Neuronal stem cell (in vitro differentiated cells): ENCODE results near the gene NGDN.

ENCODE experiments used
- DNase-seq: peaks from one replicate; pipeline ENCODE4 v3.0.0-alpha.2; 2013; ENCODE audit warnings: low spot score
- H2AFZ ChIP-seq: one replicate; pipeline ENCODE4 v1.6.1; 2013; ENCODE audit warnings: mild to moderate bottlenecking, low read length, inconsistent platforms
- H2AK5ac ChIP-seq: 2 replicates; pipeline ENCODE4 v1.6.1; 2013; ENCODE audit warnings: low read depth, mild to moderate bottlenecking, inconsistent platforms, low read length, moderate library complexity, mixed read lengths
- H2BK120ac ChIP-seq: 2 replicates; pipeline ENCODE4 v1.6.1; 2013; ENCODE audit warnings: low read depth, mild to moderate bottlenecking, inconsistent platforms, low read length, moderate library complexity, mixed read lengths
- H2BK12ac ChIP-seq: one replicate; pipeline ENCODE4 v1.6.1; 2013; ENCODE audit warnings: low read length, inconsistent platforms
- H2BK15ac ChIP-seq: 2 replicates; pipeline ENCODE4 v1.6.1; 2013; ENCODE audit warnings: mild to moderate bottlenecking, low read length, inconsistent platforms, mixed read lengths
- H2BK5ac ChIP-seq: one replicate; pipeline ENCODE4 v1.6.1; 2013; ENCODE audit warnings: inconsistent platforms, mild to moderate bottlenecking, low read length, moderate library complexity
- H3K14ac ChIP-seq: one replicate; pipeline ENCODE4 v1.6.1; 2013; ENCODE audit warnings: low read length, inconsistent platforms
- H3K18ac ChIP-seq: 2 replicates; pipeline ENCODE4 v1.6.1; 2013; ENCODE audit warnings: low read length, inconsistent platforms
- H3K23ac ChIP-seq: 2 replicates; pipeline ENCODE4 v1.6.1; 2013; ENCODE audit warnings: low read depth, mild to moderate bottlenecking, mixed read lengths, low read length, inconsistent platforms; ENCODE audit not compliant: poor library complexity
- H3K27ac ChIP-seq: replicated peaks from 3 replicates; pipeline ENCODE4 v1.5.1; 2013; ENCODE audit warnings: low read length, inconsistent platforms
- H3K27me3 ChIP-seq, 3 experiments: 2 replicates each; pipeline ENCODE4 v1.6.1; 2013; ENCODE audit warnings: low read length in 3 of 3, mild to moderate bottlenecking in 2 of 3, inconsistent platforms in 1 of 3, low read depth in 1 of 3, mixed read lengths in 1 of 3, moderate library complexity in 1 of 3; ENCODE audit not compliant: control insufficient read depth in 3 of 3, insufficient read depth in 3 of 3
- H3K36me3 ChIP-seq, 2 donors: replicated peaks in 1 of 2; 2 replicates each; pipeline ENCODE4 v1.6.1; 2013; ENCODE audit warnings: low read length in 2 of 2; ENCODE audit not compliant: control insufficient read depth in 2 of 2, insufficient read depth in 2 of 2
- H3K4ac ChIP-seq: 2 replicates; pipeline ENCODE4 v1.6.1; 2013; ENCODE audit warnings: inconsistent platforms, mild to moderate bottlenecking, low read length, moderate library complexity
- H3K4me1 ChIP-seq, 2 donors: 1 replicate in 1 of 2; 2 replicates in 1 of 2; pipeline ENCODE4 v1.6.1; 2013; ENCODE audit warnings: low read length in 2 of 2, low read depth in 1 of 2; ENCODE audit not compliant: control insufficient read depth in 2 of 2, insufficient read depth in 1 of 2
- H3K4me2 ChIP-seq: one replicate; pipeline ENCODE4 v1.6.1; 2013; ENCODE audit warnings: mild to moderate bottlenecking, low read length, inconsistent platforms; ENCODE audit not compliant: insufficient read depth, poor library complexity, severe bottlenecking
- H3K4me3 ChIP-seq, 2 donors: 2 replicates each; pipeline ENCODE4 v1.5.1; 2013; ENCODE audit warnings: low read length in 2 of 2, mild to moderate bottlenecking in 2 of 2, inconsistent platforms in 1 of 2, moderate library complexity in 1 of 2
- H3K79me1 ChIP-seq: one replicate; pipeline ENCODE4 v1.6.1; 2013; ENCODE audit warnings: low read depth, mild to moderate bottlenecking, inconsistent platforms, low read length, moderate library complexity
- H3K9ac ChIP-seq: one replicate; pipeline ENCODE4 v1.6.1; 2013; ENCODE audit warnings: mild to moderate bottlenecking, low read depth, low read length, inconsistent platforms; ENCODE audit not compliant: poor library complexity
- H3K9me3 ChIP-seq, 2 donors: replicated peaks in 1 of 2; 2 replicates each; pipeline versions ENCODE3 to v1.6.1; 2013; ENCODE audit warnings: low read length in 2 of 2, mild to moderate bottlenecking in 2 of 2, inconsistent platforms in 1 of 2, low read depth in 1 of 2, mixed read lengths in 1 of 2, moderate library complexity in 1 of 2; ENCODE audit not compliant: control insufficient read depth in 2 of 2, insufficient read depth in 1 of 2
- H4K8ac ChIP-seq: one replicate; pipeline ENCODE4 v1.6.1; 2013; ENCODE audit warnings: low read depth, mild to moderate bottlenecking, inconsistent platforms, low read length, moderate library complexity
- H4K91ac ChIP-seq: one replicate; pipeline ENCODE4 v1.6.1; 2013; ENCODE audit warnings: low read length, low read depth, mild to moderate bottlenecking, inconsistent platforms; ENCODE audit not compliant: poor library complexity
- WGBS, 2 donors: extraction: QIAGEN DNeasy Blood & Tissue Kit; methylation state at CpG; one replicate each; pipeline ENCODE4 v1.1.7; 2013; ENCODE audit warnings: missing lambda C conversion rate in 2 of 2, mixed read lengths in 1 of 2; ENCODE audit not compliant: insufficient read length in 2 of 2, insufficient replicate concordance in 1 of 2; ENCODE audit errors: extremely low coverage in 2 of 2; 5-methylcytosine and 5-hydroxymethylcytosine counted together

NGDN gene

DNA sequence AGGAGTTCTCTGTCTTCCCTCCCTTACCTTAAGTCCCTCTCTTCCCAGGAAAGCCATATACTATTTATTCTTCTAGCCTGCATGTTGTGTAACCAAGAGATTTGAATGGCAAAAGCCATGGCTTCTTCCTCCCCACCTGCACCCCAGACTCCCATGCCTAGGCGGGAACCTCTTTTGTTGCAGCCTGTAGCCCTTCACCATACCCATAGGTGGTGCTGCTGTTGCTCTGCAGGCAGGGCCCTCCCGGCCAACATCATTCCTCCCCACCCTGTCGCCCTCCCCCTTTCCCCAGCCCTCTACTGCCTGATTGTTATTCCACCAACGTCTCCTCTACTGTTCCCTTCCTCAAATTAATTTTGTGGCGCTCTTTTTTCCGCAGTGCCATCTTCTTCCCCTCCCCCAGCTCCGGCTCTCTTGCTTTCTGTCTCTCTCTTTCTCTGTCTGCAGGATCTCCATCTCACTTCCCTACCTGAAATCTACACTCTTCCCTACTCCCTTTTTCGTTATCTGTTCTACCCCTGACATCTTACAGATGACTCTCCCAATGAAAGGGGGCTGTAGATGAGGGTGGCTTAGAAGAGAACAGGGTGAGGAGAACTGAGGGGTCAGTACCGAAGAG, 13.8 kb downstream of the NGDN start:
- H3K4me1 ChIP-seq = peaks cover 5 to 17% of the 10 kb centered on the region in 2 donors
- no peak overlapping the region for H3K27ac ChIP-seq
- no peak overlapping the region for H3K4me2 ChIP-seq
- no peak overlapping the region for H3K4me3 ChIP-seq
- H3K36me3 ChIP-seq = peaks cover 3 to 16% of the 10 kb centered on the region in 2 donors
- no peak overlapping the region for H3K14ac ChIP-seq
- no peak overlapping the region for H3K4ac ChIP-seq
- no peak overlapping the region for H2BK15ac ChIP-seq
- no CpG with 5 or more reads among the region's 9 CpGs for WGBS, 2 donors
- no peak overlapping the region for H2AK5ac ChIP-seq
- no peak overlapping the region for H2BK120ac ChIP-seq
- H3K9me3 ChIP-seq = no peaks in the 10 kb centered on the region
- no peaks in the 10 kb centered on the region for H3K79me1 ChIP-seq
- H2BK5ac ChIP-seq = no peak overlapping the region
- H4K91ac ChIP-seq = no peak overlapping the region
- no peak overlapping the region for H3K23ac ChIP-seq
- DNase-seq = peak; percentile 38
- H3K27me3 ChIP-seq = no peaks in the 10 kb centered on the region
- H3K18ac ChIP-seq = no peak overlapping the region
- no peak overlapping the region for H2BK12ac ChIP-seq
- no peak overlapping the region for H3K9ac ChIP-seq
- no peak overlapping the region for H2AFZ ChIP-seq
- H4K8ac ChIP-seq = no peak overlapping the region

DNA sequence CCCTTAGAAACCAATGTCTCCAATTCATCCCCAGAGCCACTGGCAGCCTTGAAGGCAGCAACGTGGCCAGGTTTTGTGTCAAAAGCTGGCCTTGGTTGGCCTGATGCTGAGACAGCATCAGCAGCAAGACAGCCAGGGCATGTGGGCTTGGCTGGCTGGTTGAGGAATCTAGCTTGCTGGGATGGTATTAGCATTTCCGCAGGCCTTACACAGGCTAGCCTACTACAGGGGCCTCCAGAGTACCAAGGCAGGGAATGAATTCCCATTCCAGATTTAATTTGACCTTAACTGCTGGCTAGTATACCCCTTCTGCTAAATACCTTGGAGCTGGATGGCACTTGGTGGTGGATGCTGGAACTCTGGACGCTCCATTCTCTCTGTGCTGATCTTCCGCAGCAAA, 15.8 kb downstream of the NGDN start:
- no peak overlapping the region for H2AFZ ChIP-seq
- H3K27me3 ChIP-seq = no peaks in the 10 kb centered on the region
- no peak overlapping the region for H2AK5ac ChIP-seq
- peak overlapping the region in 1 of 2 donors; percentile 12 for H3K4me3 ChIP-seq
- no peak overlapping the region for H3K23ac ChIP-seq
- no peak overlapping the region for H3K14ac ChIP-seq
- no peak overlapping the region for H4K8ac ChIP-seq
- no peak overlapping the region for H3K4ac ChIP-seq
- H3K36me3 ChIP-seq = peaks cover 3% of the 10 kb centered on the region in 2 donors
- H3K9me3 ChIP-seq = no peaks in the 10 kb centered on the region
- H2BK15ac ChIP-seq = no peak overlapping the region
- no peak overlapping the region for H3K18ac ChIP-seq
- no peak overlapping the region for H3K4me2 ChIP-seq
- no CpG with 5 or more reads among the region's 4 CpGs for WGBS, 2 donors
- H2BK120ac ChIP-seq = no peak overlapping the region
- DNase-seq = no peak
- H2BK12ac ChIP-seq = no peak overlapping the region
- H4K91ac ChIP-seq = no peak overlapping the region
- H2BK5ac ChIP-seq = no peak overlapping the region
- no peak overlapping the region for H3K27ac ChIP-seq
- H3K79me1 ChIP-seq = no peaks in the 10 kb centered on the region
- no peak overlapping the region for H3K9ac ChIP-seq
- H3K4me1 ChIP-seq = peaks cover 5 to 17% of the 10 kb centered on the region in 2 donors

DNA sequence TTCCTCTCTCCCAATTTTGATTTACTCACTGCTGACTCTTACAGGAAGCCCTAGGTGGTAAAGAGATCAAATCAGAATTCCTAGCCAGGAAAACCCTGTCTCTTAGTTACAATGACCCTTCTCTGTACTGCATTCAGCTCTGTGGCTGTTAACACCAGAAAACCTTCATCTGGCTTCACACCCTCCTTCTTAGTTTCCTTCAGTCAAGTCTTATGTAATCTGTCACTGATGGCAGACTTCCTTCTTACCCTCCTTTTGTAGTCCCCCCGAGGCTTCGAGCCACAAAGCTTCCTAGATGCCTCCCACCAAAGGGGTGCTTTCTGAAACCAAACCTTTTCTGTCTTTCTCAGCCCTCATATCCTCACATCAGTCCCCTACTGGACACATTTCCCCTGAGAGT, 16.5 kb downstream of the NGDN start:
- no peak overlapping the region for H3K27ac ChIP-seq

DNA sequence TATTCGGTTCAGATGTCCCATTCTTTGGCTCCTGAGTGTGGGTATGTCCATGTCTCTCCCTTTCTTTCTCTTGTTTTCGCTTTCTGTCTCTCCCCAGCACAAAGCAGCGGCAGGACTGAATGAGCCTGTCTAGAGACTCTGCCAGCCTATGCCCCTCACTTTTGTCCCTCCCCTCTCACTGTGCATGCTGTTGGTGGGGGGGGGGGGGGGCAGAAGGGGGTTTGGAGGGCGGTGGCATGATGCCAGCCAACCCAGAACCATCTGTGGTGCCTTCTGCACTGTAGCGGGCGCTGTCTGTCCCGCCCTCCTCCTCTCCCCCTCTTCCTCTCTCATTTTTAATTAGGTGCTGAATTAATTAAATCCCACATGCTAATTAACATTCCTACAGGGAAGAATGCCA, 17.7 kb downstream of the NGDN start:
- H3K36me3 ChIP-seq = peaks cover 0 to 3% of the 10 kb centered on the region in 2 donors
- H2AFZ ChIP-seq = no peak overlapping the region
- H2BK15ac ChIP-seq = no peak overlapping the region
- H3K18ac ChIP-seq = no peak overlapping the region
- no peaks in the 10 kb centered on the region for H3K27me3 ChIP-seq
- H4K8ac ChIP-seq = no peak overlapping the region
- H2AK5ac ChIP-seq = no peak overlapping the region
- H3K4me3 ChIP-seq = no peak overlapping the region
- no CpG with 5 or more reads among the region's 7 CpGs for WGBS, 2 donors
- H3K27ac ChIP-seq = no peak overlapping the region
- no peak overlapping the region for H3K4me2 ChIP-seq
- H2BK120ac ChIP-seq = no peak overlapping the region
- no peak overlapping the region for H2BK5ac ChIP-seq
- no peaks in the 10 kb centered on the region for H3K79me1 ChIP-seq
- no peak overlapping the region for H3K4ac ChIP-seq
- no peak overlapping the region for H3K23ac ChIP-seq
- no peak overlapping the region for H4K91ac ChIP-seq
- no peaks in the 10 kb centered on the region for H3K9me3 ChIP-seq
- no peak overlapping the region for H3K9ac ChIP-seq
- DNase-seq = no peak
- no peak overlapping the region for H2BK12ac ChIP-seq
- H3K4me1 ChIP-seq = peaks cover 5 to 12% of the 10 kb centered on the region in 2 donors
- H3K14ac ChIP-seq = no peak overlapping the region

More for the DNA sequence above, 16.5 kb downstream of the NGDN start:
- Histone ChIP-seq H4K8ac (no peak overlapping the region), H3K27me3 (no peaks in the 10 kb centered on the region), H2BK5ac (no peak overlapping the region), H3K14ac (no peak overlapping the region), H3K4me1 (peaks cover 5 to 17% of the 10 kb centered on the region in 2 donors), H2BK12ac (no peak overlapping the region), H4K91ac (no peak overlapping the region), H2AK5ac (no peak overlapping the region), H3K36me3 (peaks cover 0 to 3% of the 10 kb centered on the region in 2 donors), H2AFZ (no peak overlapping the region), H3K4me3 (no peak overlapping the region), H3K9me3 (no peaks in the 10 kb centered on the region), H2BK120ac (no peak overlapping the region), H3K79me1 (no peaks in the 10 kb centered on the region), H3K4me2 (no peak overlapping the region), H3K23ac (no peak overlapping the region), H3K4ac (no peak overlapping the region), H3K9ac (no peak overlapping the region), H2BK15ac (no peak overlapping the region), H3K18ac (no peak overlapping the region)
- DNase-seq = no peak
- no CpG with 5 or more reads among the region's 2 CpGs for WGBS, 2 donors
